ENCODE data around the gene SUGP1.

SUGP1 gene

GRCh38 chr19:19308373-19308772 is 11.9 kb downstream of the SUGP1 start:
- H3K9me3 ChIP-seq (ENCODE audit: control insufficient read depth, insufficient read depth, low read length): no peaks in the 10 kb centered on the region
- H3F3A ChIP-seq (ENCODE audit: control insufficient read depth, insufficient read depth): no peaks in the 10 kb centered on the region
- no peak for TF ChIP-seq EZH2phosphoT487 (IDR thresholded peaks at IDR 0.05; ENCODE audit: borderline replicate concordance, low read length)
- TF ChIP-seq, protein P1, sequence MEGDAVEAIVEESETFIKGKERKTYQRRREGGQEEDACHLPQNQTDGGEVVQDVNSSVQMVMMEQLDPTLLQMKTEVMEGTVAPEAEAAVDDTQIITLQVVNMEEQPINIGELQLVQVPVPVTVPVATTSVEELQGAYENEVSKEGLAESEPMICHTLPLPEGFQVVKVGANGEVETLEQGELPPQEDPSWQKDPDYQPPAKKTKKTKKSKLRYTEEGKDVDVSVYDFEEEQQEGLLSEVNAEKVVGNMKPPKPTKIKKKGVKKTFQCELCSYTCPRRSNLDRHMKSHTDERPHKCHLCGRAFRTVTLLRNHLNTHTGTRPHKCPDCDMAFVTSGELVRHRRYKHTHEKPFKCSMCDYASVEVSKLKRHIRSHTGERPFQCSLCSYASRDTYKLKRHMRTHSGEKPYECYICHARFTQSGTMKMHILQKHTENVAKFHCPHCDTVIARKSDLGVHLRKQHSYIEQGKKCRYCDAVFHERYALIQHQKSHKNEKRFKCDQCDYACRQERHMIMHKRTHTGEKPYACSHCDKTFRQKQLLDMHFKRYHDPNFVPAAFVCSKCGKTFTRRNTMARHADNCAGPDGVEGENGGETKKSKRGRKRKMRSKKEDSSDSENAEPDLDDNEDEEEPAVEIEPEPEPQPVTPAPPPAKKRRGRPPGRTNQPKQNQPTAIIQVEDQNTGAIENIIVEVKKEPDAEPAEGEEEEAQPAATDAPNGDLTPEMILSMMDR (IDR thresholded peaks at IDR 0.05; ENCODE audit: low read depth, low read length, poor library complexity, severe bottlenecking): no peak
- no peaks in the 10 kb centered on the region; the same call in 1 of the 2 replicates for H3K79me2 ChIP-seq (ENCODE audit: control insufficient read depth, low read length)
- no peaks in the 10 kb centered on the region for H3K27me3 ChIP-seq (ENCODE audit: control insufficient read depth, low read length)
- no peaks in the 10 kb centered on the region for H4K20me1 ChIP-seq (ENCODE audit: control insufficient read depth, insufficient read depth, low read depth, low read length)
- H3K4me3 ChIP-seq (ENCODE audit: low read length): no peak overlapping the region
- H3K36me3 ChIP-seq (ENCODE audit: control insufficient read depth, low read length): peaks cover 63% of the 10 kb centered on the region
- H3K4me2 ChIP-seq (ENCODE audit: low read length): no peak overlapping the region
- H3K9me2 ChIP-seq (replicated peaks; ENCODE audit: control insufficient read depth, low read length): no peaks in the 10 kb centered on the region
- no peaks in the 10 kb centered on the region for H3K4me1 ChIP-seq (ENCODE audit: control insufficient read depth, low read length)
- H3K27ac ChIP-seq (ENCODE audit: low read depth, low read length): no peak overlapping the region

- Histone ChIP-seq H3K27ac (ENCODE audit: low read depth, low read length) (no peak overlapping the region), H3K4me2 (ENCODE audit: low read length) (no peak overlapping the region), H3F3A (ENCODE audit: control insufficient read depth, insufficient read depth) (no peaks in the 10 kb centered on the region), H3K4me1 (ENCODE audit: control insufficient read depth, low read length) (no peaks in the 10 kb centered on the region), H3K36me3 (ENCODE audit: control insufficient read depth, low read length) (peaks cover 67% of the 10 kb centered on the region), H3K4me3 (ENCODE audit: low read length) (no peak overlapping the region), H3K79me2 (ENCODE audit: control insufficient read depth, low read length) (no peaks in the 10 kb centered on the region), H3K9me2 (replicated peaks; ENCODE audit: control insufficient read depth, low read length) (no peaks in the 10 kb centered on the region), H4K20me1 (ENCODE audit: control insufficient read depth, insufficient read depth, low read depth, low read length) (no peaks in the 10 kb centered on the region), H3K27me3 (ENCODE audit: control insufficient read depth, low read length) (no peaks in the 10 kb centered on the region), H3K9me3 (ENCODE audit: control insufficient read depth, insufficient read depth, low read length) (no peaks in the 10 kb centered on the region)
- TF ChIP-seq, protein P1 (IDR thresholded peaks at IDR 0.05; ENCODE audit: low read depth, low read length, poor library complexity, severe bottlenecking): no peak
- TF ChIP-seq EZH2phosphoT487 (IDR thresholded peaks at IDR 0.05; ENCODE audit: borderline replicate concordance, low read length): no peak
These were observed 14.1 kb downstream of the SUGP1 start for GRCh38 chr19:19306191-19306590.

DNA sequence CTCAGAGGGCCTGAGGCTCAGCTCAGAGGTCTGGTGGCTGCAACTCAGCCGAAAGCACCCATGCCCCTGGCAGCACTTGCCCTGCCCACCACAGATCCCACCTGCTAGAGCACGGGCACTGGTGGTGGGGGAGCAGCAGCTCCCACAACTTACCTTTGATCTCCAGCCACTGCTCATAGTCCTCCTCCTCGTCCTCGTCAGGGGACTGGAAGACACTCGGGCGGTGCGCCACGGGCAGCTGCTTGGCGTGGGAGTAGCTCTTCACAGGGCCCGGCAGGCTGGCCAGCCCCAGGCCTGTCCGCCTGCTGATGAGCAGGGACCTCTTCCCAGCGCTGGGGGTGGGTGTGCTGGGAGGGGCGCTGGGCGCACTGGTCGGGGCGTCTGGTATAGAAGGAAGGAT is 14.6 kb downstream of the SUGP1 start:
- no peaks in the 10 kb centered on the region for H3K9me2 ChIP-seq (replicated peaks; ENCODE audit: control insufficient read depth, low read length)
- H3K4me2 ChIP-seq (ENCODE audit: low read length): no peak overlapping the region
- no peaks in the 10 kb centered on the region for H3F3A ChIP-seq (ENCODE audit: control insufficient read depth, insufficient read depth)
- no peak overlapping the region for H3K4me3 ChIP-seq (ENCODE audit: low read length)
- no peaks in the 10 kb centered on the region for H3K27me3 ChIP-seq (ENCODE audit: control insufficient read depth, low read length)
- H4K20me1 ChIP-seq (ENCODE audit: control insufficient read depth, insufficient read depth, low read depth, low read length): no peaks in the 10 kb centered on the region
- no peaks in the 10 kb centered on the region for H3K4me1 ChIP-seq (ENCODE audit: control insufficient read depth, low read length)
- H3K36me3 ChIP-seq (ENCODE audit: control insufficient read depth, low read length): peaks cover 70% of the 10 kb centered on the region
- H3K9me3 ChIP-seq (ENCODE audit: control insufficient read depth, insufficient read depth, low read length): no peaks in the 10 kb centered on the region
- H3K27ac ChIP-seq (ENCODE audit: low read depth, low read length): no peak overlapping the region
- TF ChIP-seq EZH2phosphoT487 (IDR thresholded peaks at IDR 0.05; ENCODE audit: borderline replicate concordance, low read length): no peak
- TF ChIP-seq, protein P1 (IDR thresholded peaks at IDR 0.05; ENCODE audit: low read depth, low read length, poor library complexity, severe bottlenecking): no peak
- H3K79me2 ChIP-seq (ENCODE audit: control insufficient read depth, low read length): no peaks in the 10 kb centered on the region

DNA sequence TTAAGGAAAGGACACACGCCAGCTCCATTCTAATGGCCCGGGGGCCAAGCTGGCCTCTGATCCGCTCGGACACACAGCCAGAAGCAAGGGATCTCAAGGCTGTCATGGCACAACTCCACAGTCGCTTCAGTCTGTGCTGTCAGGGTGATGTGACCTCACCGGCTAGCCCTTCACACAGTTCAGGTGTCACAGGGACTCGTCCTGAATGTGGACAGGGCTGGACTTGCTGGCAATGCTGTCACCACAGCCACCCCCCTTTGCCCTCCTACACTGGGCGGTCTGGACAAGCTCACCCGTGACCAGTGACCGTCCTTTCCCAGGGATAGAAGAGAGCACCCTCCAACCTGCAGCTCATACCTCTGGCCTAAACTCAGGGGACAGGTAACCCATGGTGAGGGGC is 15.2 kb downstream of the SUGP1 start:
- no peak overlapping the region for H3K4me2 ChIP-seq (ENCODE audit: low read length)
- no peaks in the 10 kb centered on the region for H4K20me1 ChIP-seq (ENCODE audit: control insufficient read depth, insufficient read depth, low read depth, low read length)
- H3K36me3 ChIP-seq (ENCODE audit: control insufficient read depth, low read length): peaks cover 63% of the 10 kb centered on the region
- H3K9me3 ChIP-seq (ENCODE audit: control insufficient read depth, insufficient read depth, low read length): no peaks in the 10 kb centered on the region
- H3K79me2 ChIP-seq (ENCODE audit: control insufficient read depth, low read length): no peaks in the 10 kb centered on the region
- no peaks in the 10 kb centered on the region for H3K4me1 ChIP-seq (ENCODE audit: control insufficient read depth, low read length)
- H3K9me2 ChIP-seq (replicated peaks; ENCODE audit: control insufficient read depth, low read length): no peaks in the 10 kb centered on the region
- H3K27me3 ChIP-seq (ENCODE audit: control insufficient read depth, low read length): no peaks in the 10 kb centered on the region
- no peak overlapping the region for H3K4me3 ChIP-seq (ENCODE audit: low read length)
- H3K27ac ChIP-seq (ENCODE audit: low read depth, low read length): no peak overlapping the region
- TF ChIP-seq, protein P1 (IDR thresholded peaks at IDR 0.05; ENCODE audit: low read depth, low read length, poor library complexity, severe bottlenecking): no peak
- TF ChIP-seq EZH2phosphoT487 (IDR thresholded peaks at IDR 0.05; ENCODE audit: borderline replicate concordance, low read length): no peak
- no peaks in the 10 kb centered on the region for H3F3A ChIP-seq (ENCODE audit: control insufficient read depth, insufficient read depth)

Measured in DOHH2 (cell line).